Stomach (tissue), 4 donors: ENCODE data around the gene PDCD1.

Experiments
- EP300 ChIP-seq: sonication (generic); formaldehyde crosslinking; IDR thresholded peaks from one replicate; pipeline ENCODE4 v1.6.1; 2017; ENCODE audit warnings: antibody characterized with exemption
- POLR2A ChIP-seq, 4 donors: fragments of 450-650 bp; IDR thresholded peaks; one replicate each; pipeline ENCODE4 v1.6.1; 2016; ENCODE audit warnings: antibody characterized with exemption in 4 of 4, control low read depth in 2 of 4, mild to moderate bottlenecking in 1 of 4, moderate library complexity in 1 of 4
- POLR2AphosphoS5 ChIP-seq, 3 donors: sonication (generic); formaldehyde crosslinking; IDR thresholded peaks; one replicate each; pipeline ENCODE4 v1.6.1; 2016; ENCODE audit warnings: antibody characterized with exemption in 3 of 3
- TF ChIP-seq, protein P1 (sequence below), 7 experiments: fragments of 450-650 bp in 4 of 7; fragments of 200-600 bp in 3 of 7; sonication (generic) in 3 of 7; IDR thresholded peaks; one replicate each; pipeline ENCODE4 v1.5.1; 2016 to 2019; ENCODE audit warnings: antibody characterized with exemption in 7 of 7, control low read depth in 2 of 7, mild to moderate bottlenecking in 1 of 7

DNA sequence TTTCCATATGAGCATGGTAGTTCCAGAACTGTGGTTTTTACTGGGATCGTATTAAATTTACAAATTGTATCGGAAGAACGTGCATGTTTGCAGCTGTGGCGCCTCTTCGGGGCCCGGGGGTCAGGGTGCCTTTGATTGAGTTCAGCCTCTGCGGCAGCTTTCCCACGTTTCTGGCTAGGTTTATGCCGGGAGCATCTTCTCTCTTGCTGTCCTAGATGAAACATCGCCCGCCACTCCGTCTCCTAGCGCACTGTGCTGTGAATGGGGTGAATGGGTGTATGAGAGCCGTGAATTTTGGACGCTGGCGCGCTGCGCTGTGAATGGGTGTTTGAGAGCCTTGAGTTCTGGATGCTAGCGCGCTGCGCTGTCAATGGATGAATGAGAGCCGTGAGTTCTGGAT lies 12.3 kb downstream of the PDCD1 start:
- TF ChIP-seq, protein P1, sequence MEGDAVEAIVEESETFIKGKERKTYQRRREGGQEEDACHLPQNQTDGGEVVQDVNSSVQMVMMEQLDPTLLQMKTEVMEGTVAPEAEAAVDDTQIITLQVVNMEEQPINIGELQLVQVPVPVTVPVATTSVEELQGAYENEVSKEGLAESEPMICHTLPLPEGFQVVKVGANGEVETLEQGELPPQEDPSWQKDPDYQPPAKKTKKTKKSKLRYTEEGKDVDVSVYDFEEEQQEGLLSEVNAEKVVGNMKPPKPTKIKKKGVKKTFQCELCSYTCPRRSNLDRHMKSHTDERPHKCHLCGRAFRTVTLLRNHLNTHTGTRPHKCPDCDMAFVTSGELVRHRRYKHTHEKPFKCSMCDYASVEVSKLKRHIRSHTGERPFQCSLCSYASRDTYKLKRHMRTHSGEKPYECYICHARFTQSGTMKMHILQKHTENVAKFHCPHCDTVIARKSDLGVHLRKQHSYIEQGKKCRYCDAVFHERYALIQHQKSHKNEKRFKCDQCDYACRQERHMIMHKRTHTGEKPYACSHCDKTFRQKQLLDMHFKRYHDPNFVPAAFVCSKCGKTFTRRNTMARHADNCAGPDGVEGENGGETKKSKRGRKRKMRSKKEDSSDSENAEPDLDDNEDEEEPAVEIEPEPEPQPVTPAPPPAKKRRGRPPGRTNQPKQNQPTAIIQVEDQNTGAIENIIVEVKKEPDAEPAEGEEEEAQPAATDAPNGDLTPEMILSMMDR (IDR thresholded peaks at IDR 0.05) = no peak
- TF ChIP-seq POLR2AphosphoS5 (IDR thresholded peaks at IDR 0.05) (no peak), POLR2A (IDR thresholded peaks at IDR 0.05) (no peak), EP300 (no peak)
